Superior temporal gyrus (tissue), 1 donor: ENCODE data around the gene PSD4.
"Not testable (repeated sequence)": the region's sequence is repeated elsewhere in the genome, so short reads cannot be mapped to it uniquely, and the experiment has no call there.

Experiments used
- DNase-seq: peaks from one replicate; pipeline ENCODE4 v3.0.0-alpha.2; 2016; ENCODE audit errors: extremely low spot score

PSD4 gene

GRCh38 chr2:113223813-113224212 is 50.0 kb downstream of the PSD4 start:
- DNase-seq, result no peak

- DNase-seq, result no peak
These were observed 51.0 kb downstream of the PSD4 start for GRCh38 chr2:113224647-113225236.

- DNase-seq, result no peak
These were observed 51.8 kb downstream of the PSD4 start for GRCh38 chr2:113225263-113226259.

DNA sequence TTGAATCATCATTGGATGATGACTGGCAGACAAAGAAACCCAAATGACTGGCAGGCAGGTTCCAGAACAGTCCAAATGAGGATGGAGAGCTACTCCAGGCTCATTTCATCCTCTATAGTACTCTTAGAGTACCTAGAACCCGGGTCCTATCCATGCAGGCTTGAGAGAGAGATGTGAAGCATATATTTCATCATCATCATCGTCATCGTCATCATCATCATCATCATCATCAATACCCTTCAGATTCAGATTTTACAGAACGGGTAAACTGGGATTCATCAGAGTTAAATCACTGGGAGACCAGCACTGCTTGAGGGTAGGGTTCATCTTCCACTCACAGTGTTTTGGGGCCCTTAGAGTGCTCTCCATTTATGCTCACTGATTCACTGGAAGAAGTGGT is 52.7 kb downstream of the PSD4 start:
- DNase-seq, result no peak

- DNase-seq, result no peak
These were observed 53.5 kb downstream of the PSD4 start for GRCh38 chr2:113227290-113227689.

- no peak for DNase-seq
These were observed 53.9 kb downstream of the PSD4 start for GRCh38 chr2:113227698-113228097.

DNA sequence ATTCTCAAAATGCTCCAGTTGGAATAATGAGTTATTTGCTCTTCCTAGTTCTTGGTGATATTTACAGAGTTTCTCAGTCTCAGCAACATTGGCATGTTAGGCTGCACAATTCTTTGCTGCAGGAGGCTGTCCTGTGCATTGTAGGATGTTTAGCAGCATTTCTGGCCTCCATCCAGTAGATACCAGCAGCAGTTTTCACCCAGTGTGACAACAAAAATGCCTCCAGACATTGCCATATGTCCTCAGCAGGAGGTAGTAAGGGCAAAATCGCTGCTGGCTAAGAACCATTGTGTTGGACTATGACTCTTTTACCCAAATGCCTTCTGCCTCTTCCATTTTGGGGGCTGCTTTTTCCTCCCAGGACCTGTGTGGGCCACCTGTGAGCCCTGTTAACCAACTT is 54.6 kb downstream of the PSD4 start:
- DNase-seq, result no peak

DNA sequence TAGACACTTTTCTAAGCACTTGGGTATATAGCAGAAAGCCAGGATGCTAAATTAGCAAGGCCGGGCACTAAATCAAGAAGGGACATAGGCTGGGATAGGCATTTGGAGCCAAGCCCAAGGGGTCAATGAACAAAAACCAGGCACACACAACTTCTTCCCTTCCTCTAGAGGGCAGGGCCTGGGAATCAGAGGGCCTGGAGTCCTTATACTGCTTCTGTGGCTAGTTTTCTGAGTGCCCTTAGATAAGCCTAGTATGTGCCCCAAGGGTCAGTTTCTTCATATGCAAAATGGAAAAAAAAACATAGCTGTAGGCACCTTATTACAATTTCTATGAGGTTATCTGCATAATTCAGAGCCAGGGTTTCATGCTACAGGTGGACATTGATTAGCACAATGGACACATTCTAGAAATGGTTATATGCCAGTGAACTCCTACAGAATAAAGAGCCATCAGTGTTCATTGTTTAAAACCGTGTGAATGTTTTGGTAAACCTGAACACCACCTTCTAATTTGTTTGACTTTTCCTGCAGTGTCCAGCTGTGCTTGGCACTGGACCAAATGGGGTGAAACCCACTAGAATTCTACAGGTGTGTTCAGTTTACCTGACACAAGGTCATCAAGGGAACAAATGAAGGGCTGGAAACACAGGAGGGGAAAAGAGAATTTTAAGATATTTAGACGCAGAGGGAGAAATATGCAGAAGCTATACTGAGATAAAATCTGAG is 55.4 kb downstream of the PSD4 start:
- no peak for DNase-seq

DNA sequence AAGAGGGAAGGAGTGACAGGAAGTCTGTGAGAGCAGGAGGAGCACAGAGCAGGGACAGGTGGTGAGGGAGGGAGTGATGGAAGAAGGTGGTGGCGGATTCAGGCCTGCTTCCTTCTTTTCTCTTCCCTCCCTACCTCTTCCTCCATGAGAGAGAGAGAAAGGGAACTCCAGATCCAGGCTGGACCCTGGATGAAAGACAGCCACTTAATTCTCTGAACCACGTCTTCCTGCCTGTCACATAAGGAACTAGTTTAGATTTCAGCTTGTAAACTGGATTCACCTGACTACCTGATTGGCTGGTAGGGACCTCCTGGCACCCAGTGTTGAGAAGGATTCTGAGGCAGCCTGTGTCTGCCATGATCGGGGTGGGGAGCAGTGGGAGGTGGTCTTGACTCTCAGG is 56.0 kb downstream of the PSD4 start:
- DNase-seq, result no peak

GRCh38 chr2:113230531-113230930 is 56.8 kb downstream of the PSD4 start:
- DNase-seq, result no peak

DNA sequence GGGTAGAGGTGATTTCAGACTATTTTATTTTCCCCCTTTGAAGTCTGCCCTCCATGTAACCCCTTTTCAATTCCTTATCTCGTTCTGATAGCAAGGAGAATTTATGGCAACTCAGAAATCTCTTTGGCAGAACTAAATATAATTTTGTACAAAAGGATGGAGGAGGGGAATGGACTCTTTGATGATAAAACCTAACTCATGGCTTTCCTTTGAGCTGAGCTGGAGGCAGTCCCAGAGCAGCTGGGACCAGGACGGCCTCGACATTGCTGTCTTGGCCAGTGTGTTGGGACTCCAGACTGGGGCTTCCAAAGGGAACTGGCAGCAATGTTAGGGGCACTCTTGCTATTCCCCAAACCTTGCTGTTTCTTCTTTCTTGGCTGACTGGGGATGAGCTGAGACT is 57.3 kb downstream of the PSD4 start:
- no peak for DNase-seq

- no peak for DNase-seq
These were observed 58.4 kb downstream of the PSD4 start for GRCh38 chr2:113232123-113232522.

- DNase-seq, result no peak
These were observed 59.0 kb downstream of the PSD4 start for GRCh38 chr2:113232740-113233139.

GRCh38 chr2:113233593-113234550 is 60.1 kb downstream of the PSD4 start:
- no peak for DNase-seq

- no peak for DNase-seq
These were observed 61.1 kb downstream of the PSD4 start for GRCh38 chr2:113234721-113235346.

DNA sequence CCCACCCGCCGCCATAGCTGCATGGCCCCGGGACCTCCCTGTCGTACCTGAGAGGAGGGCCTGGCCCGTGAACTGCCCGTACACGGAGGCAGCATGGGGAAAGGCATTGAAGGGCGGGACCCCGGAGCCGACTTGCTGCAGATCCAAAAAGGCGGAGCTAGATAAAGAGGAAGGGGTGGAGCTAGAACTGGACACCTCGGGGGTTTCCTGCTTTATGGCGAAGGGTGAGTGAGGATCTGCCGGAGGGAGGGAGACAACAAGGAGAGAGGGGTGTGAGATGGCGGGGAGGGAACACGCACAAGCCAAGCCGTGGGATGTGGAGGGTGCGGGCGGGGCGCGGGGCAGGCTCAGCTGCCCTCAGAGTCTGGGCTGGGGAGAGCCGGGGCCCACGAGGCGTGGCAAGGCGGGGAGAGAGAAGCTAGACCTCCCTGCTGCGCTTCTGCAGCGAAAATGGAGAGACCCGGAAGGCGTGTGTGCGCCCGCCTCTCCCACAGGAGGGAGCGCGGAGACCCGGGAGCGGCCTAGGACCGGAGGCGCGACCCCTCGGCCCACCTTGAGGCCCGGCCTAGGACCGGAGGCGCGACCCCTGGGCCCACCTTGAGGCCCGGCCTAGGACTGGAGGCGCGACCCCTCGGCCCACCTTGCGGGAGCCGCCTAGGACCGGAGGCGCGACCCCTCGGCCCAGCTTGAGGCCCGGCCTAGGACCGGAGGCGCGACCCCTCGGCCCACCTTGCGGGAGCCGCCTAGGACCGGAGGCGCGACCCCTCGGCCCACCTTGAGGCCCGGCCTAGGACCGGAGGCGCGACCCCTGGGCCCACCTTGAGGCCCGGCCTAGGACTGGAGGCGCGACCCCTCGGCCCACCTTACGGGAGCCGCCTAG is 61.8 kb downstream of the PSD4 start:
- DNase-seq, result not testable (repeated sequence)

- no peak for DNase-seq
These were observed 62.8 kb downstream of the PSD4 start for GRCh38 chr2:113236367-113237159.

DNA sequence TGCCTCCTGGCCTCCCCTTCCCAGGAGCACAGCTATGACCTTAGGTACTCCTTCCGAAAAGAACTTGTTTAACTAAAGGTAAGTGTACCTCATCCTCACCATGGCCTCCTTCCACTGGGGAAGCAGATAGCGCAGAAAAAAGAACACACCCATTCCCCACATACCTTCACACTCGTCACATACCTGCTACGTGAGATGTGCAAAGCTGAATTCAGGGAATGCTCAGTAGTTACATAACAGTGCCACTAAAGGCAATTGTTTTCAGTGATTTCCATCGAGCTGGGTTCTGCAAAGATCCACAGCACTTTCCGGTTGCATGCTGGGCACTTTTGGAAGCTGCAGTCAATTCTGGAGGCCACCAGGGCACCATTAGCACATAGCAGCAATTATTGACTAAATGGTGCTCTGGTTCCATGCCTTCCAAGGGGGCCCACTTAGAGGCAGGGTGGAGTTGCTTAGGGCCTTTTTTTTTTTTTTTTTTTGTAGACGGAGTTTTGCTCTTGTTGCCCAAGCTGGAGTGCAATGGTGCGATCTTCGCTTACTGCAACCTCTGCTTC is 63.9 kb downstream of the PSD4 start:
- DNase-seq, result no peak
